Neuronal stem cell (in vitro differentiated cells): ENCODE data around the gene PRR20G.

Experiments used
- DNase-seq: peaks from one replicate; pipeline ENCODE4 v3.0.0-alpha.2; 2013; ENCODE audit warnings: low spot score
- H2AFZ ChIP-seq: one replicate; pipeline ENCODE4 v1.6.1; 2013; ENCODE audit warnings: mild to moderate bottlenecking, low read length, inconsistent platforms
- H2AK5ac ChIP-seq: 2 replicates; pipeline ENCODE4 v1.6.1; 2013; ENCODE audit warnings: low read depth, mild to moderate bottlenecking, inconsistent platforms, low read length, moderate library complexity, mixed read lengths
- H2BK120ac ChIP-seq: 2 replicates; pipeline ENCODE4 v1.6.1; 2013; ENCODE audit warnings: low read depth, mild to moderate bottlenecking, inconsistent platforms, low read length, moderate library complexity, mixed read lengths
- H2BK12ac ChIP-seq: one replicate; pipeline ENCODE4 v1.6.1; 2013; ENCODE audit warnings: low read length, inconsistent platforms
- H2BK15ac ChIP-seq: 2 replicates; pipeline ENCODE4 v1.6.1; 2013; ENCODE audit warnings: mild to moderate bottlenecking, low read length, inconsistent platforms, mixed read lengths
- H2BK5ac ChIP-seq: one replicate; pipeline ENCODE4 v1.6.1; 2013; ENCODE audit warnings: inconsistent platforms, mild to moderate bottlenecking, low read length, moderate library complexity
- H3K14ac ChIP-seq: one replicate; pipeline ENCODE4 v1.6.1; 2013; ENCODE audit warnings: low read length, inconsistent platforms
- H3K18ac ChIP-seq: 2 replicates; pipeline ENCODE4 v1.6.1; 2013; ENCODE audit warnings: low read length, inconsistent platforms
- H3K23ac ChIP-seq: 2 replicates; pipeline ENCODE4 v1.6.1; 2013; ENCODE audit warnings: low read depth, mild to moderate bottlenecking, mixed read lengths, low read length, inconsistent platforms; ENCODE audit not compliant: poor library complexity
- H3K27ac ChIP-seq: replicated peaks from 3 replicates; pipeline ENCODE4 v1.5.1; 2013; ENCODE audit warnings: low read length, inconsistent platforms
- H3K27me3 ChIP-seq, 3 experiments: 2 replicates each; pipeline ENCODE4 v1.6.1; 2013; ENCODE audit warnings: low read length in 3 of 3, mild to moderate bottlenecking in 2 of 3, inconsistent platforms in 1 of 3, low read depth in 1 of 3, mixed read lengths in 1 of 3, moderate library complexity in 1 of 3; ENCODE audit not compliant: control insufficient read depth in 3 of 3, insufficient read depth in 3 of 3
- H3K36me3 ChIP-seq, 2 donors: replicated peaks in 1 of 2; 2 replicates each; pipeline ENCODE4 v1.6.1; 2013; ENCODE audit warnings: low read length in 2 of 2; ENCODE audit not compliant: control insufficient read depth in 2 of 2, insufficient read depth in 2 of 2
- H3K4ac ChIP-seq: 2 replicates; pipeline ENCODE4 v1.6.1; 2013; ENCODE audit warnings: inconsistent platforms, mild to moderate bottlenecking, low read length, moderate library complexity
- H3K4me1 ChIP-seq, 2 donors: 1 replicate in 1 of 2; 2 replicates in 1 of 2; pipeline ENCODE4 v1.6.1; 2013; ENCODE audit warnings: low read length in 2 of 2, low read depth in 1 of 2; ENCODE audit not compliant: control insufficient read depth in 2 of 2, insufficient read depth in 1 of 2
- H3K4me2 ChIP-seq: one replicate; pipeline ENCODE4 v1.6.1; 2013; ENCODE audit warnings: mild to moderate bottlenecking, low read length, inconsistent platforms; ENCODE audit not compliant: insufficient read depth, poor library complexity, severe bottlenecking
- H3K4me3 ChIP-seq, 2 donors: 2 replicates each; pipeline ENCODE4 v1.5.1; 2013; ENCODE audit warnings: low read length in 2 of 2, mild to moderate bottlenecking in 2 of 2, inconsistent platforms in 1 of 2, moderate library complexity in 1 of 2
- H3K79me1 ChIP-seq: one replicate; pipeline ENCODE4 v1.6.1; 2013; ENCODE audit warnings: low read depth, mild to moderate bottlenecking, inconsistent platforms, low read length, moderate library complexity
- H3K9ac ChIP-seq: one replicate; pipeline ENCODE4 v1.6.1; 2013; ENCODE audit warnings: mild to moderate bottlenecking, low read depth, low read length, inconsistent platforms; ENCODE audit not compliant: poor library complexity
- H3K9me3 ChIP-seq, 2 donors: replicated peaks in 1 of 2; 2 replicates each; pipeline versions ENCODE3 to v1.6.1; 2013; ENCODE audit warnings: low read length in 2 of 2, mild to moderate bottlenecking in 2 of 2, inconsistent platforms in 1 of 2, low read depth in 1 of 2, mixed read lengths in 1 of 2, moderate library complexity in 1 of 2; ENCODE audit not compliant: control insufficient read depth in 2 of 2, insufficient read depth in 1 of 2
- H4K8ac ChIP-seq: one replicate; pipeline ENCODE4 v1.6.1; 2013; ENCODE audit warnings: low read depth, mild to moderate bottlenecking, inconsistent platforms, low read length, moderate library complexity
- H4K91ac ChIP-seq: one replicate; pipeline ENCODE4 v1.6.1; 2013; ENCODE audit warnings: low read length, low read depth, mild to moderate bottlenecking, inconsistent platforms; ENCODE audit not compliant: poor library complexity
- WGBS, 2 donors: extraction: QIAGEN DNeasy Blood & Tissue Kit; methylation state at CpG; one replicate each; pipeline ENCODE4 v1.1.7; 2013; ENCODE audit warnings: missing lambda C conversion rate in 2 of 2, mixed read lengths in 1 of 2; ENCODE audit not compliant: insufficient read length in 2 of 2, insufficient replicate concordance in 1 of 2; ENCODE audit errors: extremely low coverage in 2 of 2; 5-methylcytosine and 5-hydroxymethylcytosine counted together

Gene PRR20G

DNA sequence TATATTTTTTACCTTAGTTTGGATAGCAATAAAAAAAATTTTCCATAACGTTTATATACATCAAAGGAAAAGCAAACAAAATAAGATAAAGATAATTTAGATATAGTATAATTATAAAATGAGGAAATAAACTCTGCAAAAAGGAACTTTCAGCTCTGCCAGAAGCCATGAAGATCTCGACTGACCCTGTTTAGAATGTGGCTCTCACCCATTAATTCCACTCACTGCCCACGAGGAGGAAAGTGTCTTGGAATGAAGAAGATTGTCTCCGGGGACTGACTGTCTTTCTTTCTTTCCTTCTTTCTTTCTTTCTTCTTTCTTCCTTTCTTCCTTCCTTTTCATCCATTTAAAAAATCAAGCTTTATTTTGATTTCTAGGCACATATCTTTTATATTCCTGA lies 20.1 kb upstream of the PRR20G start:
- Histone ChIP-seq H3K4ac (no peak overlapping the region), H3K9ac (no peak overlapping the region), H2AFZ (no peak overlapping the region), H3K4me1 (no peaks in the 10 kb centered on the region), H2BK12ac (no peak overlapping the region), H4K8ac (no peak overlapping the region), H3K27ac (no peak overlapping the region), H3K9me3 (no peaks in the 10 kb centered on the region), H2BK120ac (no peak overlapping the region), H2AK5ac (no peak overlapping the region), H3K23ac (no peak overlapping the region), H3K18ac (no peak overlapping the region), H4K91ac (no peak overlapping the region), H3K36me3 (no peaks in the 10 kb centered on the region), H3K4me2 (no peak overlapping the region), H2BK15ac (no peak overlapping the region), H3K79me1 (no peaks in the 10 kb centered on the region), H3K27me3 (peaks cover 0 to 21% (median 0%) of the 10 kb centered on the region in 3 experiments), H2BK5ac (no peak overlapping the region), H3K4me3 (no peak overlapping the region), H3K14ac (no peak overlapping the region)
- no peak for DNase-seq
- WGBS, 2 donors: no CpG with 5 or more reads among the region's 4 CpGs

DNA sequence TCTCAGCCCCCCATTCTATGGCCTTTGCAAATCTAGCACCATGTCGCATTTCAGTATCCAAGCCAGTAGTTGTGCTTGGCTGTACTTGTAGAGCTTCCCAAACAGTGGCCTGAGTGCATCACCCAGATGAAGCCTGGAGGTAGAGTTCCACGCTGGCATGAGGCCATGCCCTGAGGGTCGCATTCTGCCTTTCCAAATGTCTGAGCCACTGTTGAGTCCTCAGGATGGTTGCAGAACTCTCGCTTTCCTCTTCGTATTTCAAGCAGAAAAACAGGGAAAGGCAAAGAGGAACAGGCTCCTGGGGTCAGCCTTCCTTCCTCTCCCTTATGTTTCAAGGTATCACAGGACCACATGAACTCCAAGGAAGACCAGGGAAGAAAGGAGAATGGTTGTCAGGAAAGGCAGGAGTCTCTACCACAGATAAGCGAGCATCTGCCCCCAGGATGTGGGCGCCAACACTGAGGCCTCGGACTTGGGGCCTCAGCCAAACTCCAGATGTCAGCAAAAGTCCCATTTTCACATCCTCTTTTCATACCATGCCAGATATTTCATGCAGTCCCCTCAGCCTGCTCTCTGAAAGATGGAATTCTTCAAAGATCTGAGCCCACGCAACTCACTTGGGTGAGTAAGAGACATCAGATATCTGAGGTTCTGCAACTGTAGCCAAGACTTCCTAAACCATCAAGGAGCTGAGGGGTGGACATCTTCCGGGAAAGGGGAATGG lies 19.4 kb upstream of the PRR20G start:
- Histone ChIP-seq H4K8ac (no peak overlapping the region), H4K91ac (no peak overlapping the region), H3K9ac (no peak overlapping the region), H3K79me1 (no peaks in the 10 kb centered on the region), H2AK5ac (no peak overlapping the region), H2AFZ (no peak overlapping the region), H3K14ac (no peak overlapping the region), H3K36me3 (no peaks in the 10 kb centered on the region), H3K4me3 (no peak overlapping the region), H3K9me3 (no peaks in the 10 kb centered on the region), H3K27me3 (peaks cover 0 to 20% (median 0%) of the 10 kb centered on the region in 3 experiments), H3K27ac (no peak overlapping the region), H3K23ac (no peak overlapping the region), H3K4me1 (no peaks in the 10 kb centered on the region), H2BK120ac (no peak overlapping the region), H2BK5ac (no peak overlapping the region), H2BK12ac (no peak overlapping the region), H3K4me2 (no peak overlapping the region), H3K4ac (no peak overlapping the region), H3K18ac (no peak overlapping the region), H2BK15ac (no peak overlapping the region)
- no CpG with 5 or more reads among the region's 10 CpGs for WGBS, 2 donors
- DNase-seq: no peak

- no peak overlapping the region for H3K4ac ChIP-seq
- H2AFZ ChIP-seq: no peak overlapping the region
- H3K4me2 ChIP-seq: peak overlapping the region; percentile 11
- peak overlapping the region; percentile 61 for H2BK120ac ChIP-seq
- peak overlapping the region; percentile 82 for H3K14ac ChIP-seq
- no CpG with 5 or more reads among the region's 18 CpGs for WGBS, 2 donors
- H4K8ac ChIP-seq: no peak overlapping the region
- H2BK15ac ChIP-seq: no peak overlapping the region
- H2BK5ac ChIP-seq: no peak overlapping the region
- H2BK12ac ChIP-seq: peak overlapping the region; percentile 90
- no peak overlapping the region for H3K4me3 ChIP-seq
- H3K23ac ChIP-seq: no peak overlapping the region
- H3K4me1 ChIP-seq: no peaks in the 10 kb centered on the region
- H3K9me3 ChIP-seq: no peaks in the 10 kb centered on the region
- H3K18ac ChIP-seq: no peak overlapping the region
- no peak overlapping the region for H3K27ac ChIP-seq
- H3K36me3 ChIP-seq: no peaks in the 10 kb centered on the region
- no peak for DNase-seq
- no peak overlapping the region for H2AK5ac ChIP-seq
- H4K91ac ChIP-seq: no peak overlapping the region
- no peaks in the 10 kb centered on the region for H3K79me1 ChIP-seq
- peaks cover 0 to 20% (median 0%) of the 10 kb centered on the region in 3 experiments for H3K27me3 ChIP-seq
- H3K9ac ChIP-seq: no peak overlapping the region
Measured at GRCh38 chr3:127306361-127307111, 18.7 kb upstream of the PRR20G start.

- Histone ChIP-seq H2BK12ac (no peak overlapping the region), H3K18ac (no peak overlapping the region), H4K91ac (no peak overlapping the region), H2BK120ac (no peak overlapping the region), H3K27ac (no peak overlapping the region), H4K8ac (no peak overlapping the region), H3K27me3 (peaks cover 0 to 20% (median 0%) of the 10 kb centered on the region in 3 experiments), H2BK5ac (no peak overlapping the region), H3K36me3 (no peaks in the 10 kb centered on the region), H3K4me1 (no peaks in the 10 kb centered on the region), H3K4me2 (no peak overlapping the region), H3K79me1 (no peaks in the 10 kb centered on the region), H3K4ac (no peak overlapping the region), H2AK5ac (no peak overlapping the region), H3K9ac (no peak overlapping the region), H3K14ac (no peak overlapping the region), H3K23ac (no peak overlapping the region), H2BK15ac (no peak overlapping the region), H3K4me3 (no peak overlapping the region), H2AFZ (no peak overlapping the region), H3K9me3 (no peaks in the 10 kb centered on the region)
- no CpG with 5 or more reads among the region's 9 CpGs for WGBS, 2 donors
- no peak for DNase-seq
Measured at GRCh38 chr3:127305499-127306060, 17.7 kb upstream of the PRR20G start.
